Activated T-cell treated with anti-CD3 and anti-CD28 coated beads, Interleukin-2, amount 50 U/mL, for 72 hours (primary cell): ENCODE measurements around the gene KLHL33. TPM values are rescaled to one million over a fixed set of nuclear protein-coding genes. Genes with fewer than 3 reads are reported as not detected.
A peak's percentile ranks its signal among the peaks of the same experiment; 100 is the strongest.

Experiments
- ATAC-seq, 2 donors: fragments of 150-1000 bp; cut with Tn5 transposase; replicated peaks in 1 of 2; 2 replicates each; pipeline ENCODE4 v1.10.0; 2021; ENCODE audit warnings: moderate library complexity in 2 of 2, mild to moderate bottlenecking in 1 of 2
- DNase-seq, 2 donors: peaks; one replicate each; pipeline ENCODE4 v3.0.0; 2021 to 2022; ENCODE audit warnings: mixed read lengths in 1 of 2
- H3K27ac Mint-ChIP-seq: one replicate; pipeline ENCODE4 v1.8.0; 2022; ENCODE audit warnings: mild to moderate bottlenecking, moderate library complexity, mixed read lengths
- H3K27me3 Mint-ChIP-seq: one replicate; pipeline ENCODE4 v1.8.0; 2022; ENCODE audit warnings: low read depth, mixed read lengths
- H3K36me3 Mint-ChIP-seq, 2 donors: one replicate each; pipeline ENCODE4 v1.8.0; 2022; ENCODE audit warnings: mixed read lengths in 2 of 2, mild to moderate bottlenecking in 1 of 2; ENCODE audit not compliant: insufficient read depth in 2 of 2
- H3K4me1 Mint-ChIP-seq: one replicate; pipeline ENCODE4 v1.8.0; 2022; ENCODE audit warnings: low read depth, mixed read lengths
- H3K4me3 Mint-ChIP-seq, 2 donors: one replicate each; pipeline ENCODE4 v1.8.0; 2022; ENCODE audit warnings: mild to moderate bottlenecking in 2 of 2, mixed read lengths in 2 of 2, moderate library complexity in 2 of 2
- H3K9me3 Mint-ChIP-seq, 2 donors: one replicate each; pipeline ENCODE4 v1.8.0; 2022; ENCODE audit warnings: mixed read lengths in 2 of 2
- total RNA-seq, 2 donors: library from RNA; stranded (reverse); gene quantifications; one replicate each; pipeline ENCODE4 v1.2.3, GENCODE V29; 2022

KLHL33 gene
- total RNA-seq, 2 donors from 2014 or later: 0.28 to 0.29 TPM

DNA sequence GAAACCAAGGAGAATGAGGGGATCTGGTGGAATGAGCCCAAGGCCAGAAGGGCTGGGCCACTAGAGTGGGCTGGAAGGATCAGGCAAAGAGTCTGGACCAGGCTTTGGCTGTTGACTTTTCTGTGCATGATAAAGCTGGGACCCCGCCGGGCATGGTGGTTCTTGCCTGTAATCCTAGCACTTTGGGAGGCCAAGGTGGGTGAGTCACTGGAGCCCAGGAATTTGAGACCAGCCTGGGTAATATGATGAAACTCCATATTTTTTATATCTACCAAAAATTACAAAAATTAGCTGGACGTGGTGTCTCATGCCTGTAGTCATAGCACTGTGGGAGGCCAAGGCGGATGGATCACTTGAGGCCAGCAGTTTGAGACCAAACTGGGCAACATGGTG lies 393 bp upstream of the KLHL33 start:
- ATAC-seq (no peak), DNase-seq (no peak)
- H3K4me1 Mint-ChIP-seq: peaks cover 14% of the 10 kb centered on the region
- H3K9me3 Mint-ChIP-seq: no peaks in the 10 kb centered on the region
- H3K27ac Mint-ChIP-seq: no peak overlapping the region
- no peaks in the 10 kb centered on the region for H3K36me3 Mint-ChIP-seq
- no peak overlapping the region for H3K4me3 Mint-ChIP-seq
- H3K27me3 Mint-ChIP-seq: peaks cover 4% of the 10 kb centered on the region

DNA sequence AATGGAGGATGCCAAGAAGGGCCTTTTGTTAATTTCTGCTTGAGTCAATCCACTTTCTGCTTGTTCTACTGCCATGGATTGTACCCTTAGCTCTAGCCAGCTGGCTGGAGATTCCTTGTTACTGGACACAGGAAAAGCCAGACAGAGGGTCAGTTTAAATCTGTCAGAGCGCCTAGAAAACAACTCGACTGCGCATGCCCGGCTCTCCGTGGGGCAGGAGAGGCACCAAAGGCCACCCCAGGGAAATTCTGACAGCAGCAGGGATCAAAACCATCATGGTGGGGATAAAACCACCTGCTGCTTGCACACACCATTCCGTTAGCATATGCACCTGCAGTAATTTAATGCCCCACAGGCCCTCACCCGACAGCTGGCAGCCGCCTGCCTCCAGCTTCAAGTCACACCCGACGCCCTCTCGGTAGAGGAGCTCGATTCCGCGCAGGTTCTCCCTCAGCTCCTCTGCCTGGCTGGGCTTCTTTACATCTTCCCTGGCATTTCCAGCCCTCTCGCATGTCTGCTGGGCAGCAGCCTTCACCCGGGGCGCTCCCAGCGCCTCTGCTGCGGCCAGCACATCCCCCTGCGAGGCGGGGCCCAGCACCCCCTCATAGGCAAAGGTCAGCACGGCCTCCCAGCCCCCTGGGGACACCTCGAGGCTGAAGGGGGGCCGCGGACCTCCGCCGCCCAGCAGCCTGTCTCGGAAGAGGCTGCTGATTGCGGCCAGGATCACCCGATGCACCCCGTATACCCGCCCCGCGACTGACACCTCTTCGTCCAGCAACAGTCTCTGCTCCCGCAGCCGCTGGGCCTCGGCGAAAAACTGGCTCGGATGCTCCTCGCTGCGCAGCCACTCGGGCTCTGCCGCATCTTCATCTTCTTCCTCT lies 1.0 kb downstream of the KLHL33 start:
- Mint-ChIP-seq H3K36me3 (no peaks in the 10 kb centered on the region), H3K4me1 (no peaks in the 10 kb centered on the region), H3K27me3 (peaks cover 4% of the 10 kb centered on the region), H3K9me3 (no peaks in the 10 kb centered on the region), H3K4me3 (no peak overlapping the region), H3K27ac (no peak overlapping the region)
- DNase-seq (no peak), ATAC-seq (no peak)

DNA sequence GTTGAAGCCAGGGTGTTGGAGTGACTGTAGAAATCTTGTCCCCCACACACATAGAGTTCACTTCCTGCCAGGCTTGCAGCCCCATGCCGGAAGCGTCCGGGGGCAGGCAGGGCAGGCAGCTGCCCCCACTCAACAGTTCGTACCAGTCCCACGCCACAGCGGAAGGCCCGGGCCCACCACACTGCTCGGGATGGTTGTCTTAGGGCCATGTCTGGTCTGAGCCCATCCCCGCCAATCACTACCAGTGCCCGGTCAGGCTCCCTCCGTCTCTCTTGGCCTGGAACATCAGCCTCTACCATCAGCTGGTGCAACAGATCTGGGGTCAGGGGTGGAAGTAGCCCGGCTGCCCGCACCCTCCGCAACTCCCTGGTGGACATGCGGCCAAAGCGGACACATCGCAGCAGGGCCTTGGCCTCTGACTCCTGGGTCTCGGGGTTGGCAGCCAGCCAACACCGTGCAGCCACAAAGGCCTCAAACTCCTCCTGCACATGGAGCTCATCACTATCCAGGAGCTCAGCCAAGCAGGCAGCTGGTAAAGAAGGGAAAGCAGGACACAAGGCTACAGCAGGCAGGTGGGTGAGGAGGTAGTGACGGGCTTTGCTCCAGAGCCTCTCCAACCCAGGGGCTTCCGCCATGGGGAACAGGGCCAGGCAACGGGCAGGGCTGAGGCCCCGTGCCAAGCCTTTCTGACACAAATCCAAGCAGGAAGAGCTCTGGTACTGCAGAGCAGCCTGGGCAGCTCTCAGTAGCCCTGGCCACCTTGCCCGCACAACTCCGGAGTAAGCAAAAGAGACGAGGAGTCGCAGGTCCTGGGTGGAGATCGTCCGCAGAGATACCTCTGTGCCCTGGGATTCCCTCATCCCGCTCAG lies 5.9 kb downstream of the KLHL33 start:
- no peak for DNase-seq
- H3K4me1 Mint-ChIP-seq: peaks cover 28% of the 10 kb centered on the region
- peak; percentile 18 to 20 for ATAC-seq
- no peak overlapping the region for H3K27ac Mint-ChIP-seq
- no peaks in the 10 kb centered on the region for H3K36me3 Mint-ChIP-seq
- peak overlapping the region in 1 of 2 donors; percentile 10 for H3K4me3 Mint-ChIP-seq
- no peaks in the 10 kb centered on the region for H3K9me3 Mint-ChIP-seq
- no peaks in the 10 kb centered on the region for H3K27me3 Mint-ChIP-seq

DNA sequence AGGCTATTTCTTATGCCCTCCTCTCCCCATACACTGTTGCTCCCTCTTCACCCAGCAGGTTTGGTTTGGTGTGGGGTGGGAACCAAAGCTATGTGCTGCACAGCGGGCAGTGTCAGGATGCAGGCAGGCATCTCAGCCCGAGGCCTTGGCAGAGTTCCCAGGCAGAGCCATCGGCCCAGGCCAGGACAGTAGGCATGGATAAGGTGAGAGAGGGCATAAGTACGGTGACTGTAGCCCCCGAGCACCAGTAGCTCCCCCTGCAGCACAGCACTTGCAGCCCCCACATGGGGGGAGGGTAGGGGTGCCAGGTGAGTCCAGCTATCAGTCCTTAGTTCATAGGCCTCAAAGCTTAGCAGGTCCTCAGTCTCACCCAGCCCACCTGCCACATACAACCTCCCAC lies 7.2 kb downstream of the KLHL33 start:
- H3K27ac Mint-ChIP-seq: peak overlapping the region; percentile 91
- peak overlapping the region; percentile 42 to 58 for H3K4me3 Mint-ChIP-seq
- H3K9me3 Mint-ChIP-seq: no peaks in the 10 kb centered on the region

DNA sequence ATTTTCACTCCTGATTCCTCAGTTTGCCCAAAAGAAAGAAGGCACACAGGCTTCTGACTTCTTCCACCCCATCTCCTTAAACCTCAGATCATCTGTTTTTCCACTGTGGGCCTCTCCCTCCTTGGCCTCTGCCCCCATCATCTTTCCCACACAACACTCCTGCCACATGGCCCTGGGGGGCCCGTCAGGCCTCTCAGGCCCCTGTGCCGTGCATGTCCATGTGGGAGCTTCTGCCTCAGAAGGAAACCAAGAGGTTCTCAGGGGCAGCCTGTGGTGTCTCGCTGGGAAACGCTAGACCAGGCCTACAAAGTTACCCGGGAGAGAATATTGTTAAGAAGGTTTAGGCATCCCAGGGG lies 8.0 kb downstream of the KLHL33 start:
- Mint-ChIP-seq H3K9me3 (no peaks in the 10 kb centered on the region), H3K4me1 (peaks cover 28% of the 10 kb centered on the region), H3K27ac (peak overlapping the region; percentile 80), H3K27me3 (no peaks in the 10 kb centered on the region), H3K4me3 (peak overlapping the region; percentile 55 to 59), H3K36me3 (no peaks in the 10 kb centered on the region)
- DNase-seq (no peak), ATAC-seq (peak; percentile 30 to 44)

More for the DNA sequence above, 7.2 kb downstream of the KLHL33 start:
- DNase-seq (no peak), ATAC-seq (peak in 1 of 2 donors; percentile 17)
- H3K4me1 Mint-ChIP-seq: peaks cover 28% of the 10 kb centered on the region
- no peaks in the 10 kb centered on the region for H3K27me3 Mint-ChIP-seq
- no peaks in the 10 kb centered on the region for H3K36me3 Mint-ChIP-seq

DNA sequence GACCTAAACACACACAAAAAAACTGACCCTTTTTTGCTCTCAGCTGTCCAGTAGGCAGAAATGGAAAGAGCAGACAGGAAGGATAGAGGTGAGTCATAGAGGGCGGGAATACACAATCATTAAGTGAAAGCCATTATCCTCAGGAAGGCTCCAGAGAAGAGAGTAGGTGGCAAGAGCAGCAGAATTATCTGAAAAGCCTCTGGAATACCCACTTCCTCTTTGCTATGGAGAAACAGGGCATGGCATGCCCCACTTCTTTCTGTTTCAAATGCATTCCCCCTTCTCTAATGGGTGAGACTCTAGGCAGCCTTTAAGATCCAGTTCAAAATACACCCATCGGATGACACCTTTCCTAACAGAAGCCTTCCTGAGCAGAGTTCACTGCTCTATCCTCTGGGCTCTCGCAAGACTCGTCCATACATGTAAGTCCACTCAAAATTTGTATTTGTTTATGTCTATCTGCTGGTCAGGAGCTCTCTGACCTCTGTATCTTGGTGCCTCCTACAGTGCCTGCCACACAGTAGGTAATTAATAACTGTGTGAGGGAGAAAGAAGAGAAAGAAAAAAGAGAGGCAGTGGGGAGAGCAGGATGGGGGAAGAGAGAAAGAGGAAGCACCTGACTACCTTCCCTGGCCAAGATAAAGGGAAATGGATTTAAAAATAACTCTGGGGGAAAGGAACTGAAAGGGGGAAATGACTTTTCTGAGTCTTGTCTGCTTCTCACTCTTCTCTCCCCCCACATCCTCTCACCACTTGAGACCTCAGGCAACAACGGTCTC lies 8.5 kb downstream of the KLHL33 start:
- ATAC-seq: peak; percentile 58 to 70
- no peaks in the 10 kb centered on the region for H3K36me3 Mint-ChIP-seq
- H3K9me3 Mint-ChIP-seq: no peaks in the 10 kb centered on the region
- no peak for DNase-seq
- peak overlapping the region; percentile 80 for H3K27ac Mint-ChIP-seq
- H3K27me3 Mint-ChIP-seq: no peaks in the 10 kb centered on the region
- peak overlapping the region; percentile 55 to 59 for H3K4me3 Mint-ChIP-seq
- H3K4me1 Mint-ChIP-seq: peaks cover 28% of the 10 kb centered on the region

DNA sequence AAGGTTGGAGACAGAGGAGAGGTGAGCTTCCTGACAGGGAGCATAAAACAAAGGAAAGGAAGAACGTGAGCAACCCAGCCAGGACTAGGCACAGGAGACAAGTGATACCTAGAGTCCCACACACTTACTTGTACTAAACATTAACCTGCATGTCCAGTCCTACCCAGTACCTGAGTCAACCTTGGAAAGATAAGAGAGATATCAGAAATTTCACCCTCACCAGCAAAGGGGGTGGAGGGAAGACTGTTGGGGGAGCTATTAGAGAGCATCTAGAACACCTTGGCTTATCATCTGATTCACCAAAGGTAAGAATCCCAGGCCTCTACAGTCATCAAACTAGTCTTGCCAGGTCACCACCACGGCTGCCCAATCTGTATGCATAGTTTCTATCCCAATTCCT lies 11.1 kb downstream of the KLHL33 start:
- H3K4me1 Mint-ChIP-seq: peaks cover 28% of the 10 kb centered on the region
- ATAC-seq (no peak), DNase-seq (no peak)
- H3K4me3 Mint-ChIP-seq: no peak overlapping the region
- no peaks in the 10 kb centered on the region for H3K36me3 Mint-ChIP-seq
- H3K27me3 Mint-ChIP-seq: no peaks in the 10 kb centered on the region
- H3K27ac Mint-ChIP-seq: no peak overlapping the region
- H3K9me3 Mint-ChIP-seq: no peaks in the 10 kb centered on the region

DNA sequence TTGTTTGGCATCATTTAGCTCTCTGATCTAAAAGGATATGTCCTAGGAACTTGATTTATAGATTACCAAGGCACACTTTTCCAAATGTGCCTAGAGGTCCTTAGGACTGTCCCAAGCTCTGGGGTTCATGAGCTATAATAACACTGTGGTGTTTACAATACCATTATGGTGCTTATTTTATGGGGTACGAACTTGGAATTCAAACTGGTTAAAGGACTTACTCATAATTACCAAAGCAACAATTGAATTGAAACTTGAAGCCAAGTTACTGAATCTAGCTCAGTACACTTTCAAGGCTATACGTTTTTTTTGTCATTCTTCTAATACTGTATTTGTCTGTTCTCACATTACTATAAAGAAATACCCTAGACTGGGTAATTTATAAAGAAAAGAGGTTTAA lies 13.1 kb downstream of the KLHL33 start:
- no peak overlapping the region for H3K27ac Mint-ChIP-seq
- no peak overlapping the region for H3K4me3 Mint-ChIP-seq
- no peak for ATAC-seq
- H3K4me1 Mint-ChIP-seq: peaks cover 14% of the 10 kb centered on the region
- DNase-seq: no peak
- H3K9me3 Mint-ChIP-seq: no peaks in the 10 kb centered on the region
- no peaks in the 10 kb centered on the region for H3K36me3 Mint-ChIP-seq
- no peaks in the 10 kb centered on the region for H3K27me3 Mint-ChIP-seq

DNA sequence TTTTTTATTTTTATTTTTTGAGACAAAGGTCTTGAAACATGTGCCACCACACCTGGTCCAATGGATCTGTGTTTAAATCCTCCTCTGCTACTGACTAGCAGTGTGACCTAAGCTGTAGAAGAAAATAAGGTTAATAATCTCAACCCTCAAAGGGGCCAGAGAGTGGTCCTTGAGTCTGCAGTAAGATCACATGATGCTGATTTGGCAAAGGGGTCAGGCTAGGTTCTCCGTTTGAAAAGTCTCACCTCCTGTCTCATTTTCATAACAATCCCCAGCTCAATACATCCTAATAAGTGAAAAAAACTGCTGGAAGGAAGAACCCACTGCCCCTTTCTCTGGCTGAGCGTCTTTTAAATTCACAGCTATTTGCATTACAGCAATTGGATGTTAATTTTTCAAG lies 14.7 kb downstream of the KLHL33 start:
- no peak overlapping the region for H3K4me3 Mint-ChIP-seq
- H3K27me3 Mint-ChIP-seq: no peaks in the 10 kb centered on the region
- H3K36me3 Mint-ChIP-seq: no peaks in the 10 kb centered on the region
- H3K9me3 Mint-ChIP-seq: no peaks in the 10 kb centered on the region
- H3K27ac Mint-ChIP-seq: no peak overlapping the region
- DNase-seq: no peak
- peaks cover 6% of the 10 kb centered on the region for H3K4me1 Mint-ChIP-seq
- no peak for ATAC-seq

DNA sequence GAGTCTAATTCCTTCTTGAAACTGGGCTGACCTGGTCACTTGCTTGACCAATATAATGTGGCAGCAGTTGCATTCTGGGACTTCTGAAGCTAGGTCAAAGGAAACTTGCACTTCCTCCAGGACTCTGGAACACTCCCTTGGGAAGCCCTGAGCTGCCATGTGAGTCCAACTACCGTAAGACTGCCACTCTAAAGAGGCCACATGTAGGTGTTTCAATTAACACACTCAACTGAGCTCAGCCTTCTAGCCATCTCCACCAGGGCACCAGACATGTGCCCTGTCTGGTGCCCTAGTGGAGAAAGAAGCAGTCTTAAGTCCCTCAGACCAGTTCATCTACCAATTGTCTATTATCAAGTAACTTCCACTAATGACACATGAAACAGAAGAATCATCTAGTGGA lies 16.5 kb downstream of the KLHL33 start:
- Mint-ChIP-seq H3K9me3 (no peaks in the 10 kb centered on the region), H3K27me3 (no peaks in the 10 kb centered on the region), H3K4me3 (no peak overlapping the region), H3K27ac (no peak overlapping the region), H3K36me3 (no peaks in the 10 kb centered on the region), H3K4me1 (peaks cover 16% of the 10 kb centered on the region)
- DNase-seq (no peak), ATAC-seq (no peak)

DNA sequence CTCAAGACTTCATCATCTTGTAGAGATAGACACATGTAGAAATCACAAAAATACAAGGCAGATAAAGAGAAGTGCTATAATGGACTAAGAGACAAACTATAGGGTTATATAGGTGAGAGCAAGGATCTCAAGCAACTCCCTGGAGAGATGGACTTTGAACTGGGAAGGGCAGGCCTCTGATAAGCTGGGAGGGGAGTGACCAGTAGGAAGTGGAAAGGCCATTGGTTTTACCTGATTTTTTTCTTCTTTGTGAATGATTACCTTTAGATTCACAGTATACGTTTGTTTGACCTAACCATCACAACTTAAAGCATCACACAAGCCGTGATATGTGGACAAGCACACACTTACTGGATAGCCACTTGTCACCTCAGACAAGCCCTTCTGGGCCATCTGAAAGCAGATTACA lies 17.5 kb downstream of the KLHL33 start:
- no peak for DNase-seq
- peaks cover 2% of the 10 kb centered on the region in 2 donors for H3K36me3 Mint-ChIP-seq
- H3K9me3 Mint-ChIP-seq: no peaks in the 10 kb centered on the region
- peaks cover 25% of the 10 kb centered on the region for H3K4me1 Mint-ChIP-seq
- no peaks in the 10 kb centered on the region for H3K27me3 Mint-ChIP-seq
- no peak overlapping the region for H3K4me3 Mint-ChIP-seq
- no peak for ATAC-seq
- no peak overlapping the region for H3K27ac Mint-ChIP-seq

DNA sequence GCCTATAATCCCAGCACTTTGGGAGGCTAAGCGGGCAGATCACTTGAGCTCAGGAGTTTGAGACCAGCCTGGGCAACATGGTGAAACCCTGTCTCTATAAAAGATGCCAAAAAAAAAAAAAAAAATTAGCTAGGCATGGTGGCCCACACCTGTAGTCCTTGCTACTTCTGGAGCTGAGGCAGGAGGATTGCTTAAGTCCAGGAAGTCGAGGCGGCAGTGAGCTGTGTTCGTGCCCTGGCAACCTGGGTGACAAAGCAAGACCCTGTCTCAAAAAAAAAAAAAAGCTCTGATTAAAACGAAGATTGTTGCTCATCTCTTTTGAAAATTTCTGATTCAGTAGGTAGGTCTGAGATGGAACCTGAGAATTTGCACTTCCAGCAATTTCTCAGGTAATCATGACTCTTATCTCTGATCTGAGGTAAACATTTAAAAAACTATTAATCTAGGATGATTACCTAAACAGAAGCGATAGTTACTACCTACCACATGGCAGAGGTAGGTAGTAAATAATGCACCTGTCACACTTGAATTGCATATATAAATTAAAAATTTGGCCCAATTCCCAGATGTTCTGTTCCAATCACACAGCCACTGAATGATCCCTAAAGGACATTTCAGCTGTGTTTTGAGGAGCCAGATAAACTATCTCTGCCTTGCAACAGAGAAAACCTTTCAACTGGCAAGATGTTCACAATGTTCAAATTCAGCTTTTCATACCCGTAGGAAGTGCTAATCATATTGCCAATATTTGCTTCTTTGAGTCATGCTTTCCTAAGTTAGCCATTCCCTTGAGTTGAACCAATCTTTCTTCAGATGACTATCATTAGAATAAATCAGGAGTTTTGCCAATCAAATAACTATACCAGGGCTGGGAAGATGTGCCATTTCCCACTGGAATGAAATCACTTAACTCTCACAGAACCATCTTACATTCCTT lies 18.4 kb downstream of the KLHL33 start:
- Mint-ChIP-seq H3K4me3 (no peak overlapping the region), H3K9me3 (no peaks in the 10 kb centered on the region), H3K27me3 (no peaks in the 10 kb centered on the region), H3K27ac (no peak overlapping the region), H3K36me3 (peaks cover 2 to 4% of the 10 kb centered on the region in 2 donors), H3K4me1 (peaks cover 27% of the 10 kb centered on the region)
- ATAC-seq (no peak), DNase-seq (no peak)
